PC-3 (cell line): Measurements from ENCODE around the gene ZNF846. TPM values are rescaled to one million over a fixed set of nuclear protein-coding genes. Genes with fewer than 3 reads are reported as not detected.

Experiments used
- ATAC-seq: fragments of 200-7000 bp; cut with Tn5 transposase; 2 replicates; pipeline ENCODE4 v1.9.1; 2020; ENCODE audit warnings: mild to moderate bottlenecking, moderate library complexity
- BruUV-seq: library from RNA; stranded (reverse); fragments of 400-500 nt; replicated peaks from 2 replicates; lab custom pipeline; 2021; lab: Mats Ljungman, UMichigan
- CTCF ChIA-PET: fragments of 300-600 bp; sonication (Branson Sonifier 250); formaldehyde crosslinking; loops from one replicate; lab custom pipeline; 2022; ENCODE audit warnings: antibody characterized with exemption; lab: Charles Lee
- POLR2A ChIA-PET: fragments of 300-600 bp; sonication (Branson Sonifier 250); formaldehyde crosslinking; loops from one replicate; lab custom pipeline; 2022; ENCODE audit warnings: antibody characterized with exemption; ENCODE audit not compliant: unreplicated experiment; lab: Charles Lee
- DNase-seq: peaks from one replicate; pipeline ENCODE4 v3.0.0-alpha.2; 2015
- H2AFZ ChIP-seq: fragments of 300-600 bp; sonication (generic); 2 replicates; pipeline ENCODE4 v1.6.0; 2016; ENCODE audit warnings: antibody characterized with exemption, low read length
- H3F3A ChIP-seq: fragments of 300-600 bp; sonication (generic); one replicate; pipeline ENCODE4 v1.6.0; 2017; ENCODE audit warnings: antibody characterized with exemption, low read length, control low read depth, mild to moderate bottlenecking; ENCODE audit not compliant: unreplicated experiment
- H3K27ac ChIP-seq: fragments of 300-600 bp; sonication (generic); 2 replicates; pipeline ENCODE4 v1.5.1; 2016; ENCODE audit warnings: mild to moderate bottlenecking, low read length
- H3K27me3 ChIP-seq: fragments of 300-600 bp; sonication (generic); 2 replicates; pipeline ENCODE4 v1.6.1; 2016; ENCODE audit warnings: low read length, mixed read lengths
- H3K36me3 ChIP-seq: fragments of 300-600 bp; sonication (generic); 2 replicates; pipeline ENCODE4 v1.6.1; 2016; ENCODE audit warnings: low read depth, mixed run types, low read length, mixed read lengths
- H3K4me1 ChIP-seq: fragments of 300-600 bp; sonication (generic); 2 replicates; pipeline ENCODE4 v1.5.1; 2016; ENCODE audit warnings: low read length; ENCODE audit not compliant: insufficient read depth
- H3K4me2 ChIP-seq: fragments of 300-600 bp; sonication (generic); 2 replicates; pipeline ENCODE4 v1.6.0; 2016; ENCODE audit warnings: low read length
- H3K4me3 ChIP-seq: fragments of 300-600 bp; sonication (generic); 2 replicates; pipeline ENCODE4 v1.5.1; 2016; ENCODE audit warnings: mild to moderate bottlenecking, low read length, mixed read lengths
- H3K79me2 ChIP-seq: fragments of 300-600 bp; sonication (generic); 2 replicates; pipeline ENCODE4 v1.6.1; 2017; ENCODE audit warnings: low read length, mixed read lengths
- H3K9ac ChIP-seq: fragments of 300-600 bp; sonication (generic); 2 replicates; pipeline ENCODE4 v1.6.0; 2016; ENCODE audit warnings: mild to moderate bottlenecking, low read length
- H3K9me2 ChIP-seq: fragments of 300-600 bp; sonication (generic); replicated peaks from 2 replicates; pipeline ENCODE4 v1.6.1; 2016; ENCODE audit warnings: mixed run types, low read length, mixed read lengths
- H3K9me3 ChIP-seq: fragments of 300-600 bp; sonication (generic); 2 replicates; pipeline ENCODE4 v1.6.1; 2016; ENCODE audit warnings: low read length, mixed read lengths
- H4K20me1 ChIP-seq: fragments of 300-600 bp; sonication (generic); 2 replicates; pipeline ENCODE4 v1.6.1; 2016; ENCODE audit warnings: low read length, mixed read lengths
- EZH2 ChIP-seq: fragments of 300-600 bp; sonication (generic); IDR thresholded peaks from one replicate; pipeline ENCODE4 v1.6.1; 2017; ENCODE audit warnings: antibody characterized with exemption, mild to moderate bottlenecking, low read length; ENCODE audit not compliant: unreplicated experiment
- EZH2phosphoT487 ChIP-seq: fragments of 300-600 bp; sonication (generic); IDR thresholded peaks from 2 replicates; pipeline ENCODE4 v1.6.1; 2018; ENCODE audit warnings: mild to moderate bottlenecking, antibody characterized with exemption, low read length, borderline replicate concordance
- intact Hi-C: fragments of 100-400 bp; cut with micrococcal nuclease; formaldehyde crosslinking; loops from 2 replicates; pipeline ENCODE4 v1.9.0; 2023
- total RNA-seq: library from RNA; depleted of rRNA; stranded (reverse); fragments of >200 nt; gene quantifications from 2 replicates; pipeline ENCODE4 v1.2.3, GENCODE V29; 2014
- TF ChIP-seq, protein P1 (sequence below): fragments of 300-600 bp; sonication (generic); conservative IDR thresholded peaks from 2 replicates; pipeline ENCODE4 v1.5.1; 2017; ENCODE audit warnings: antibody characterized with exemption, low read depth, mild to moderate bottlenecking, low read length

Gene ZNF846
- total RNA-seq, 1 experiment from 2014 or later = 15.7 TPM

DNA sequence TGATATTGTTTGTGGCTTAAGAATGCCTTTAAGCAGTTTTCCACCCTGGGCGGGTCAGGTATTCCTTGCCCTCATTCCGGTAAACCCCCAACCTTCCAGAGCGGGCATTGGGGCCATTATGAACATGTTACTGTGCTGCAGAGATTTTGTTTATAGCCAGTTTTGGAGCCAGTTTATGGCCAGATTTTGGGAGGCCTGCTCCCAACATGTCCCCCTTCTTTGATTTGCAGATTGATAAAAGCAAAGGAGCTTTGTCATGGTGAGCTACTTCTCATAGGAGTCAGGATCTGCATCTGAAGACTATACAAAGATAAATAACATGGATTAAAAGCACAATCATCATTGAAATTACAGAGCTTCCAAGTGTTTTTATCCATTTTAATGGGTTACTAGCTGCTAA is 56.7 kb downstream of the ZNF846 start:
- DNase-seq = no peak
- H3K4me3 ChIP-seq = no peak overlapping the region
- H4K20me1 ChIP-seq = no peaks in the 10 kb centered on the region
- TF ChIP-seq EZH2phosphoT487 = no peak
- TF ChIP-seq EZH2 = no peak
- TF ChIP-seq, protein P1, sequence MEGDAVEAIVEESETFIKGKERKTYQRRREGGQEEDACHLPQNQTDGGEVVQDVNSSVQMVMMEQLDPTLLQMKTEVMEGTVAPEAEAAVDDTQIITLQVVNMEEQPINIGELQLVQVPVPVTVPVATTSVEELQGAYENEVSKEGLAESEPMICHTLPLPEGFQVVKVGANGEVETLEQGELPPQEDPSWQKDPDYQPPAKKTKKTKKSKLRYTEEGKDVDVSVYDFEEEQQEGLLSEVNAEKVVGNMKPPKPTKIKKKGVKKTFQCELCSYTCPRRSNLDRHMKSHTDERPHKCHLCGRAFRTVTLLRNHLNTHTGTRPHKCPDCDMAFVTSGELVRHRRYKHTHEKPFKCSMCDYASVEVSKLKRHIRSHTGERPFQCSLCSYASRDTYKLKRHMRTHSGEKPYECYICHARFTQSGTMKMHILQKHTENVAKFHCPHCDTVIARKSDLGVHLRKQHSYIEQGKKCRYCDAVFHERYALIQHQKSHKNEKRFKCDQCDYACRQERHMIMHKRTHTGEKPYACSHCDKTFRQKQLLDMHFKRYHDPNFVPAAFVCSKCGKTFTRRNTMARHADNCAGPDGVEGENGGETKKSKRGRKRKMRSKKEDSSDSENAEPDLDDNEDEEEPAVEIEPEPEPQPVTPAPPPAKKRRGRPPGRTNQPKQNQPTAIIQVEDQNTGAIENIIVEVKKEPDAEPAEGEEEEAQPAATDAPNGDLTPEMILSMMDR = no peak
- H3K9me2 ChIP-seq = no peaks in the 10 kb centered on the region
- H2AFZ ChIP-seq = no peak overlapping the region
- no peak overlapping the region for H3K27ac ChIP-seq
- H3K9ac ChIP-seq = no peak overlapping the region
- no peaks in the 10 kb centered on the region for H3K4me1 ChIP-seq
- no peaks in the 10 kb centered on the region for H3F3A ChIP-seq
- ChIA-PET POLR2A (no interaction called here), CTCF (no interaction called here)
- no peaks in the 10 kb centered on the region for H3K79me2 ChIP-seq
- BruUV-seq = no TSS peak
- H3K36me3 ChIP-seq = no peaks in the 10 kb centered on the region
- no peak for ATAC-seq
- 0 out of 2 replicates have a peak, but pooled peaks cover 11% of the 10 kb centered on the region for H3K9me3 ChIP-seq
- no peaks in the 10 kb centered on the region for H3K27me3 ChIP-seq
- intact Hi-C loops = no loop called here
- H3K4me2 ChIP-seq = no peak overlapping the region

GRCh38 chr19:9709305-9709704 is 59.2 kb downstream of the ZNF846 start:
- Histone ChIP-seq H3K79me2 (no peaks in the 10 kb centered on the region), H3K27me3 (no peaks in the 10 kb centered on the region), H3K36me3 (no peaks in the 10 kb centered on the region), H3F3A (no peaks in the 10 kb centered on the region), H3K4me1 (no peaks in the 10 kb centered on the region), H3K4me2 (no peak overlapping the region), H3K9ac (no peak overlapping the region), H2AFZ (no peak overlapping the region), H3K27ac (no peak overlapping the region), H4K20me1 (no peaks in the 10 kb centered on the region), H3K9me2 (no peaks in the 10 kb centered on the region), H3K4me3 (no peak overlapping the region), H3K9me3 (0 out of 2 replicates have a peak, but pooled peaks cover 11% of the 10 kb centered on the region)
- POLR2A ChIA-PET = no interaction called here
- intact Hi-C loops = no loop called here
- ATAC-seq = no peak
- no TSS peak for BruUV-seq
- TF ChIP-seq EZH2 (no peak), EZH2phosphoT487 (no peak)
- TF ChIP-seq, protein P1 = no peak
- CTCF ChIA-PET = no interaction called here
- DNase-seq = no peak

DNA sequence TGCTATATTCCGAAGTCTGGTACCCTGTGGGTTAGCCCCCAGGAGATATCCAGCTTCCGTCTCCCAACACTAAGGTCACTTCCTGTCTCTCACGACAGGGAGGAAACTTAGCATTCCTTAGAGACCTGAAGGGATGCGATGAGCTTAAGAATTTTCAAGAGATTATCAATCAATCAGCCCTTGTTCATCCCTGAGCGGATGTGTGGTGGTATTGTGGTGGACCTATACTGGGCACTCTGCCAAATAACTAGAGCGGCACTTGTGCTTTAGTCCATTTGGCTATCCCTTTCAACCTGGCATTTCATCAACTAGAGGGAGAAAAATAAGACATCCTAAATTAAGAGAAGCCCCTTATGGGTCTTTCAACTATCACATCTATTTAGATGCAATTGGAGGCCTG is 62.7 kb downstream of the ZNF846 start:
- TF ChIP-seq EZH2 = no peak
- no peak for TF ChIP-seq EZH2phosphoT487
- TF ChIP-seq, protein P1 = no peak
- H3K4me2 ChIP-seq = no peak overlapping the region
- no peak overlapping the region for H3K27ac ChIP-seq
- H3K4me3 ChIP-seq = no peak overlapping the region
- no peak for DNase-seq
- H3K36me3 ChIP-seq = no peaks in the 10 kb centered on the region
- intact Hi-C loops = no loop called here
- no peaks in the 10 kb centered on the region for H3K79me2 ChIP-seq
- ChIA-PET POLR2A (no interaction called here), CTCF (no interaction called here)
- H2AFZ ChIP-seq = no peak overlapping the region
- H3K27me3 ChIP-seq = no peaks in the 10 kb centered on the region
- H3K9me3 ChIP-seq = 0 out of 2 replicates have a peak, but pooled peaks cover 9% of the 10 kb centered on the region
- no peaks in the 10 kb centered on the region for H4K20me1 ChIP-seq
- no peaks in the 10 kb centered on the region for H3F3A ChIP-seq
- no peaks in the 10 kb centered on the region for H3K4me1 ChIP-seq
- H3K9ac ChIP-seq = no peak overlapping the region
- no peaks in the 10 kb centered on the region for H3K9me2 ChIP-seq
- BruUV-seq = no TSS peak
- no peak for ATAC-seq
